ENCODE results near the gene CD247.

CD247 gene

GRCh38 chr1:167542109-167543032, 24.0 kb upstream of the CD247 start:
- DNase-seq: no peak

- DNase-seq: no peak
These were observed 23.3 kb upstream of the CD247 start for GRCh38 chr1:167541610-167542009.

GRCh38 chr1:167541003-167541402, 22.7 kb upstream of the CD247 start:
- no peak for DNase-seq

- peak in 2 of 51 donors; percentile 11 to 12 for DNase-seq
These were observed 20.3 kb upstream of the CD247 start for GRCh38 chr1:167538657-167539056.

- DNase-seq: peak in 44 of 51 donors; percentile 9 to 79 (median 38)
These were observed 15.5 kb upstream of the CD247 start for GRCh38 chr1:167533851-167534300.

- DNase-seq: no peak
These were observed 14.9 kb upstream of the CD247 start for GRCh38 chr1:167532964-167533824.

GRCh38 chr1:167532375-167532774, 14.0 kb upstream of the CD247 start:
- no peak for DNase-seq

GRCh38 chr1:167529829-167530474, 11.6 kb upstream of the CD247 start:
- DNase-seq: peak in 1 of 51 donors; percentile 19

- DNase-seq: no peak
These were observed 9.9 kb upstream of the CD247 start for GRCh38 chr1:167528057-167528728.

- DNase-seq: no peak
These were observed 8.5 kb upstream of the CD247 start for GRCh38 chr1:167526667-167527383.

- DNase-seq: peak in 28 of 51 donors; percentile 8 to 90 (median 43)
These were observed 6.3 kb upstream of the CD247 start for GRCh38 chr1:167524651-167525050.

- DNase-seq: no peak
These were observed 3.9 kb upstream of the CD247 start for GRCh38 chr1:167522246-167522645.

- peak in 6 of 51 donors; percentile 3 to 38 (median 24) for DNase-seq
These were observed 2.4 kb upstream of the CD247 start for GRCh38 chr1:167520711-167521206.

GRCh38 chr1:167517535-167518330, 596 bp downstream of the CD247 start:
- DNase-seq: no peak

GRCh38 chr1:167516404-167517388, 1.6 kb downstream of the CD247 start:
- DNase-seq: no peak

GRCh38 chr1:167515893-167516321, 2.4 kb downstream of the CD247 start:
- no peak for DNase-seq

GRCh38 chr1:167515461-167515860, 2.9 kb downstream of the CD247 start:
- DNase-seq: no peak

- no peak for DNase-seq
These were observed 4.0 kb downstream of the CD247 start for GRCh38 chr1:167514288-167514687.

All from hypothalamus (tissue), 51 donors.